ENCODE data around the gene PPARD.
A peak's percentile ranks its signal among the peaks of the same experiment; 100 is the strongest.
"Not testable (repeated sequence)": the region's sequence is repeated elsewhere in the genome, so short reads cannot be mapped to it uniquely, and the experiment has no call there.

The PPARD gene

DNA sequence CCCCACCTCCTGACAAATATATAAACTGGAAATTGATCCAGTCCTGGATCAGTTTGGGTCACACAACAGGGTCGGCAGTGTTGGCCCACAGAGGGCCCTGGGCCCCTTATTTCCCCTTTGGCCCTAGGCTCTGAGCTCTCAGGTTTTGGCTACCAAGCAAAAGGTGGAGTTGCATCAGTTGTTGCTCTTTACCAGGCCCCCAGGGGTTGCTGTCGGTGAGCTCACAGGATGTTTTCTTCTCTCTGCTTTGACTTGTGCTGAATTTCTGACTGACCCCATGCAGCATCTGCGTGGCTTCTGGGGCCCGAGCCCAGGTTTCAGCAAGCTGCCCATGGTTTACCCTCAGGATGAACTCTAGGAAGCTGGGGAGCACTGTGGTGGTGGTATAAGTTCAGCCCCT lies 44.6 kb downstream of the PPARD start:
- DNase-seq, result no peak

DNA sequence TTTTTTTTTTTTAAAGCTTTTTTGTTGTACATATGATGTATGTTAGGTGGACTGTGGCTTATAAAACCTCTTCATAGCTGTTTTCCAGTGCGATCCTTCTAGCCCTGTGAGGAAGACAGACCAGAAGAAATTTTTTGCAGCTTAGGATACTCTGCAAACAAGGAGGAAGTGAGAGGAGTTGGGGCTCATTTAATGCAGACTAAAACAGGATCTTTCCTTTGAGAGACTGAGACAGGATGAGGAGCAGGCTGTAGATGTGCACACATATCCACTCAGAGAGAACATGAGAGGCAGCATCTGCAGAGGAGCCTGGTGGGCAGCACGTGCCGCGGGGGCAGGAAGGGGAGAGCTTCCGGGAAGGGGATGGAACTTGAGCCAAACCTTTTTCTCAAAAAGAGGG lies 45.7 kb downstream of the PPARD start:
- DNase-seq, result no peak

DNA sequence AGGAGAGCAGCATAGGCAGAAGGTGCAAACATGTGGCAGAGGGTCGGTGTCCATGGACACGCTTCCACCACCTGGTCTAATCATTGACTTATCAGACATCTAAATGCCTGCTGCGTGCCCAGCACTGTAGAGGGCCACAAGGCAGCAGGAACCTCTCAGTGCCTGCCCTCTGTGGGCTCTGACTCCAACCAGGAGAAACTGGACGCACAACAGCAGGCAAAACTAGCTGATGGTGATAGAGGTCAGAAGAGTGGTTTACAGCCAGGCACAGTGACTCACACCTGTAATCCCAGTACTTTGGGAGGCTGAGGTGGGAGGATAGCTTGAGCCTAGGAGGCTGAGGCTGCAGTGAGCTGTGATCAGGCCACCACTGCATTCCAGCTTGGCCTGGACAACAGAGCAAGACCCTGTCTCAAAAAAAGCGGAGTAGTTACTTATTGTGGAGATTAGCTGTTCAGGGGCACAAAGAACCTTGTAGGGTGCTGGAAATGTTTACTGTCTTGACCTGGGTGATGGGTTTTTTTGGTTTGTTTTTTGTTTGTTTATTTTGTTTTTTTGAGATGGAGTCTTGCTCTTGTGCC lies 46.5 kb downstream of the PPARD start:
- no peak for DNase-seq

DNA sequence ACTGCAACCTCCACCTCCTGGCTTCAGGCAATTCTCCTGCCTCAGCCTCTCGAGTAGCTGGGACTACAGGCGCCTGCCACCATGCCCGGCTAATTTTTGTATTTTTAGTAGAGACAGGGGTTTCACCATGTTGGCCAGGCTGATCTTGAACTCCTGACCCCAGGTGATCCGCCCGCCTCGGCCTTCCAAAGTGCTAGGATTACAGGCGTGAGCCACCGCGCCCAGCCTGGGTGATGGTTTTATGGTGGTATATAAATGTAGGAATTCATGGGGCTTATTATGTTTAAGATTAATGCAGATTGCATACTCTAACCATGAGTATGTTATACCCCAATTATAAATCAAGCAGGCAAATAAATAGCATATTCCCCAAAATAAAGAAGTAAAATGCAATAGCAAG lies 47.0 kb downstream of the PPARD start:
- DNase-seq, result not testable (repeated sequence)

DNA sequence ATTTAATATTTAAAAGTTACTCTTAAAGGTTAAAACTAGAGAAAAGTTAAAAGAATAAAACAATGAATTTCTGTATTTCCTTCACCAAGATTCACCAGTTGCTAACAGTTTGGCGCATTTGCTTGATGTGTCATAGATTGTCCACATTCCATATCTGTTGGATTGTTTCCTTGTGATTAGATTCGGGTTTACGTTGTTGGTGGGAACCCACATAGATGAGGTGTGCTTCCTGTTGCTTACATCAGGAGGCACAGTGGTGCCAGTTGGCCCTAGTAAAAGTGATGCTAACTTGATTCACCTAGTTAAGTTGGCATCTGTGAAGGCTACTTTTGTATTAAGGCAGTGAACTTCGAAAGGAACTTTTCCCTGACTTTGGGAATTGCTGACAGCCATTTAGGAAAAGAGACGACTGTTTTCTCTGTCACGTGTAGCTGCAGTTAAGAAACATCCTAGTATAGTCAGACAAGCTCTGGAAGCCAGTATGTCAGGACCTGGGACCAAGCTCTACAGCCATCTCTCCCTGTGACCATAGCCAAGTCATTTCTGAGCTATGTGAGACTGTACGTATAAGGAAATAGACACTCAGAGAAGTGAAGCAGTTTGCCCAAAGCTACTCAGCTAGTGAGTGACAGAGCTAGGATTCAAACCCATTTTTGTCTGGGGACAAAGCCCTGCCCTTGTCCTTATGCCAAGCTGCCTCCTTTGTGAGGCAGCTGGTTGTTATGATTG lies 49.0 kb downstream of the PPARD start:
- DNase-seq, result no peak

DNA sequence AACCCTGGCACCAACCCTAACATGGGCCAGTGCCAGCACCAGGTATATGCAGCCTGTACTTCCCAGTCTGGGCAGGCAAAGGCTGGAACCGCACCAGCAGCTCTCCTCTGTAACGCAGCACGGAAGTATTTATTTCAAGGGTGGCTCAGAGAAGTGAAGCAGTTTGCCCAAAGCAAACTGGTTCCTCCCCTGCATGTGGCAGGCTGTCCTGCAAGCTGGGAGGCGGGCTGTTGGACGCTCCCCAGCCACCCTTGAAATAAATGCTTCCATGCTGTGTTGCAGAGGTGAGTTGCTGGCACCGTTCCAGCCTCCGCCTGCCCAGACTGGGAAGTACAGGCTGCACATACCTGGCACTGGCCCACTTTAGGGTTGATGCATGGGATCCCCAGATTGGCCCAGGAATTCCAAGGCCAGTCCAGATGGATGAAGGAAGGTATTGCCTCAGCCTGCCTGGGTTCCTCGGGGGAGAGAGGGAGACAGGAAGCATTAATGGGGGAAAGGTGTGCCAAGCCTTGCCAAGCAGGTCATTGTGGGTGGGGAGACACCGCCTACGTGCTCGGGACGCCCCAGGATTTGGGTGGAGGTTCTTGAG lies 49.8 kb downstream of the PPARD start:
- no peak for DNase-seq

DNA sequence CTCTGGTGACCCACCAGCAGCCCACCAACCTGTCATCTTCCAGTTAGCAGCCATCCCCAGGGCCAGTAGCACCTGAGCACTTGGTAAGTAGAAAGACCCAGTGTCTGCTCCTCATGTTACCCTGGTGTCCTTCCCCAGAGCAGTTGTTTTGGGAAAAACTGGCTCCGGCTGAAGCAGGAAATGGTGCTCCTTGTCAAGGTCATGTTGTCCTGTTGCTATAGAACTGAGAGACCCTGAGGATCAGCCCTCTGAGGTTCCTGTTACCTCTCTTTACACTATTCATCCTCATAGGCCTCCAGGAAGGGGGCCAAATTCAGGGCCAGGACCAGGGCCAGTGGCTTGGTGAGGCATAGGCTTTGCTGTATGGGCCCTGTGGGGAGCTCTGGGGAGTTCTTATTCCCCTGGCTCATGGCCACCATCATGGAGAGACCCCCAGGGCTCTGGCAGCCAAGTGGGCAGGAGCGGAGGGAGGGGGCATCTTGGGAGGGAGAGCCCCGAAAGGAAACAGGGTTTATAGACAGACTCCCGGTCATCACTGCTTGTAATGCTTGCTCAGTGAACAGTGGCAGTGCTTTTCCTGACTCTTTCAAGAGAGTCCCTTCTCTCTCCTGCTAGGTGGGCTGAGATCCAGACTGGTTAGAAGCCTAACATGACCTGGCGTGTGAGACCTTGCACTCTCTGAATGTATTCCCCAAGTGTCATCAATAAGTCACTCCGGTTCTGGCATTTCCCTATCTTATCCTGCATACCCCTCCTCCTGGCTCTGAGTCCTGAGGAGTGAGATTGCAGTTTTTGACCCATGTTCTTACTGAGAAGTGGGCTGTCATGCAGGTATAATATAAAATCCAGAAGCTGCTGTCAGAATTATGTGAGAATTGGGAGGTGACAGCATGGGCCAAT lies 50.7 kb downstream of the PPARD start:
- DNase-seq, result no peak

DNA sequence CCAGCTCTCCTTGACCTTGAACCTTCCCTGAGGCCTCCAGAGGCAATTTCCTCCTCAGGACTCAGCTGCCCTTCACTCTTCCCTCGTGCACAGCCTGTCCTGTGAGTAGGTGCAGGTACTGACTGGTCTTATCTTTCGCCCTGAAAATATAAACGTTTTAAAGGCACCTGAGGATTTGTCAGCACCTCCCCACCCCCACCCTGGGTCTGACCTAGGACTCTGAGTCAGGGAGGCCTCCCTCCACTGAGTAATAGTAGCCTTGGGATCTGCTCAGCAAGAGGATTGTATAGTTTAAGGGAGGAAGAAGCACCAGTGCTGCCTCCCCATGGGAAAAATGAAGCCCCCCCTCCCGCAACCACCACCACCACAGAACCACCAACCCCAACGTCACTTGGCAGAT lies 54.6 kb downstream of the PPARD start:
- no peak for DNase-seq

DNA sequence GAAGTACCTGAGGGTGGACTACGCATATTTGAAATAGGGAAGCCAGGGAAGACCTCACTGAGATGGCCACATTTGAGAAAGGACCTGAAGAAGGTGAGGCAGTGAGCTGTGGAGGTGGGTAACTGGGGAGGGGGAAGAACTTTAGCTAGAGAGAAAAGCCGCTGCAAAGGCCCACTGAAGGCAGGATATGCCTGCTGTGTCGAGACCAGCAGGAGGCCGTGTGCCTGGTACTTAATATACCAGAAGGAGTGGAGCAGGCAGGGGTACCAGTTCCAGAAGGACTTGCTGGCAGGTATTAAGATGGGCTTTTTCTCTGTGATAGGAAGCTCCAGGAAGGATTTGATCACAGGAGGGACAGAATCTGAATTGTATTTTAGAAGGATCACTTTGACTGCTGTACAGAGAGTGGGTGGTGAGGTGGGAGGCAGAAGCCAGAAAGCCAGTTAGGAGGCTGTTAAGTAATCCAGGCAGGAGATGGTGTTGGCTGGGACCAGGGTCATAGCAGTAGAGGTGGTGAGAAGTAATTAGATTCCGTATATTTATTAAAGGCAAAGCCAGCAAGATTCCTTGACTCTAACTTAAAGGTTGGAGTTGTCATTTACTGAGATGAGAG lies 55.6 kb downstream of the PPARD start:
- no peak for DNase-seq

DNA sequence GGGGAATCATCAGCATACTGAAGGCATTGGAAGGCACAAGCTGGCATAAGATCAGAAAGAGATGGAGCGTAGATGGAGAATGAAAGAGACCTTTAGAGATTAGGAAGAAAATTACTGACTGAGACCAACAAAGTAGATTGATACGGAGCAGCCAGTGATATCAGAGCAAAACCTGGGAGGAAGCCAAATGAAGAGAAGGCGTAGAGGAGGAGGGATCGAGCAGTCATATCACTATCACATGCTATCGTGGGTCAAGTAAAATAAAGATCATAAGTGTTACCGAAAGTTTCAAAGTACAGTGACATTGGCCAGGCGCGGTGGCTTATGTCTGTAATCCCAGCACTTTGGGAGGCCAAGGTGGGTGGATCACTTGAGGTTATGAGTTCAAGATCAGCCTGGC lies 56.2 kb downstream of the PPARD start:
- no peak for DNase-seq

DNA sequence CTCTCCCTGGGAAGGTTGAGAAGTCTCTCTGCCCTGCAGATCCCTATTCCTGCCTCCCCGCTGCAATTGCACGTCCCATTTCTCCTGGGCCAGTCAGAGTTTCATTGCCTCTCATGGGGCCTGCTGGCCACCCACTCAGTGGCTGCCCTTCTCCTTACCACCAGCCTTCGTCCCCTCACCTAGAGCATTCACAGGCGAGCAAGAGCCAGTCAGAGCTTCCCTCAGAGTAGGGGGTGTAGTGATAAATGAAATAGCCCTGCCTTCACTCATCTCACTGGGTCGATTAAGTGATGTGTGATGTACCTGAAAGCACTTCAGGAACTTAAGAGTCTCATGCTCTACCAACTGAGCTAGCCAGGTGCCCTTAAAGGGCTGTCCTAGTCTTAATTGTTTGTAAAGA lies 57.8 kb downstream of the PPARD start:
- DNase-seq, result no peak

DNA sequence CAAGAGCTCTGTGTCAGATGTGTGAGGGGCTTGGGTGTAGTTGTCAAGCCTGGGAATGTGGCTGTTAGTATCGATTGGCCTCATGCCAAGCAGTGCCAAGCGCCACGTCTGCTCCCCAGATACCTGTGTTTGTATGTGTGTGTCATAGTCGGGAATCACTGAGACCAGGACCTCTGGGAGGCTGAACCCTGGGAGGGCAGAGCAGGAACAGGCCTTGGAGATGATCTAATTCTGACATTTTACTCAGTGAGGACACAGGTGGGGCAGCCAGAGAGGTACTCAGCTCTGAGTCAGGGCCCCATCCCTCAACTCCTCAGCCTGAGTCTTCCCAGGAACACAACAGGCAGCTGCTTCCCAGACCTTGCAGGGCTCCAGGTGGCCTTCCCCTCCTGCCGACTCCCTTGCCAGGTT lies 58.5 kb downstream of the PPARD start:
- DNase-seq, result no peak

DNA sequence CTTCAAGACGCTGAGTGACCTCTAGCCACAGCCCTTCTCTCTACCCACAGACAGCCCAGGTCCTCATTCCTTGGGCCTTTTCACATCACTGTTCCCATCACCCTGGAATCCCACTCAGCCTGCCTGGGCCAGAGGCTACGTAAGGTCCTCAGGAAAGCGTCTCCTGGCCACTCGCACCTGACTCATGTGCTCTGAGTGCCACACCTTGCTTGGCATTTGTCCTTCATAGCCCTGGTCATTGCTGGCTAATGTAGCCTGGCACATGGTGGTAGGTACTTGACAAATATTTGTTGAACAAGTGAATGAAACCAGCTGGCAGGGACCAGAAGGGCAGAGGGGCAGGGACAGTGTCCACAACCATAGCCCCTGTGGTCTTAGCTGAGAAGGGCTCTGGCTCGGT lies 59.2 kb downstream of the PPARD start:
- DNase-seq, result no peak

DNA sequence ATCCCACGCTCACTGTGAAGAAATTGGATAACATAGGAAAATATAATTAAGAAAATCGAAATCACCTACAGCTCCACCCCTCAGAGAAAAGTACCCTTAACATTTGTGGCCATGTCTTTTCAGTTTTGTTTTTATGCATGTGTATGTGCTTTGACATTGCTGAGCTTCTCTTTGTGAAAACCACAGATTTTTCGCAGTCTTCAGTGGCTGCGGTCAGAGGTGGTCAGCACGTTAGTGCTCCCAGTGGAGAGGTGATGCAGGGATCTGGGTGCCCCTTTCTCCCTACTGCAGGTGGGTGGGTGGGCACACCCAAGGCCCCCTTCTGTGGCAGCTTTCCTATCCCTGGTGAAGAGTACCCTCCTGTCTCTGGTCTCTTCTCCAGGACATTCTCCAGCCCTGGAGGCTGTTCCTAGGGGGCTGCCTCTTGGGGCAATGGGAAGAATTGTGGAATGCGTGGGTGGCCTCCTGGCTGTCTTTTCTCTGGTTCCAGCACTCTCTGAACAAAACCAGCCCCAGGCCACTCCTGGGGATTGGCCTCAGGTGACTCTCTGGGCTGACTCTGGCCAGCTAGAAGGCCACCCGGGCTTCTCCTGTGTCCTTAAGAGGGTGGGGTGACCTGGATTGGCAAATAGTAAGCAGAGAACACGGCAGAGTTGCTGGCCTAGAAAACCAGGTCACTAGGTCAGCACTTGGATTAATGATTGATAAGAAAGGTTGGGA lies 59.9 kb downstream of the PPARD start:
- DNase-seq, result no peak

DNA sequence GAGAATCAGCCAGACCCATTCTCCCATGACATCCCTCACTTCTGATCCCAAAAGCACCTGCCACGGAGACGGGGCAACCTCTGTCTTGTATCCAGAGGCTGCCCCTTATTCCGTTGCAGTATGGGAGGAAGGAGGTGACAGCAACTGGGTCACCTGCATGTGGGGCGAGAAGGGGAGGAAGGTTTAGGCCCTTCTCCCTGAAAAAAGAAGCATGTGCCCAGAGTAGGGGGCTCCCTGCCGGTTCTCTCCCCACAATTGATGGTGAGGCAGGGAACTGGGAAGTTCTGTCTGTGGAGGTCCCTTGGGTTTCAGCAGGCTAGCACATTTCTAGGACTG lies 60.5 kb downstream of the PPARD start:
- DNase-seq, result no peak

DNA sequence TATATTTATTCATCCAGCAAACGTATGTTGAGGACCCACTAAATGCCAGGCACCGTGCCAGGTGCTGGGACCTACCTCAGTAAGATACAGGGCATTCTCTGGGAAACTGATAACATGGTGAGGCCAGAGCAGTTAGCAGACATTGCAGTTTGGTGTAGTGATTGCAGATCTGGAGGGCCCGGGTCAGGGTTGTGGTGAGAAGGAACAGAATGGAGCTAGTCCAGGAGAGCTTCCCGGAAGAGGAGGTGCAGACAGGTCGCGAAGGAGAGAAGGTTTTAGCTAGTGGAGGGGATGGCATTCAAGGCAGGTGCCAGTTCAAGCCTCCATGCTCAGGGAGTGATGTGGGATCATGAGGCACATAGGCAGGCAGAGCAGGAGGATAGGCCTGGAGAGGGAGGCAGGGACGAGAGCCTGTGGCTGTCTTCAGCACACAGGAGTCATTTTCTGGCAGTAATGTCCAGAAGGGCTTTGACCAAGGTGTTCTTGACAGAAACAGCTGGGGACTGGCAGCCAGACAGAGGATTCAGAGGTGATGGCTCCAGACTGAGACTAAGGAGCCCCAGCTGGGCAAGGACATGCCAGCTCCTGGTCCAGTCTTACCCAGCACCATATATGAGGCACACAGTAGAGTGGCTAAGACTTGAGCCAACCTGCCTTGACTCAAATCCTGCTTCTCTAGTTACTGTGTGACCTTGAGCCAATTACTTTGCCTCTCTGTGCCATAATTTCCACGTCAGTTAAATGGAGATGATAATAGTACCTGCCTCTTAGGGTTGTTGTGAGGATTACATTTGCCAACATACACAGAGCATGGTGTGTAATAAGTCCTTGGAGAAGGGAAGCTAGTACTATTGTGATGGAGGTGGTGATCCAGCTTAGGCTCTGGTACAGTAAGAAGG lies 61.4 kb downstream of the PPARD start:
- no peak for DNase-seq

DNA sequence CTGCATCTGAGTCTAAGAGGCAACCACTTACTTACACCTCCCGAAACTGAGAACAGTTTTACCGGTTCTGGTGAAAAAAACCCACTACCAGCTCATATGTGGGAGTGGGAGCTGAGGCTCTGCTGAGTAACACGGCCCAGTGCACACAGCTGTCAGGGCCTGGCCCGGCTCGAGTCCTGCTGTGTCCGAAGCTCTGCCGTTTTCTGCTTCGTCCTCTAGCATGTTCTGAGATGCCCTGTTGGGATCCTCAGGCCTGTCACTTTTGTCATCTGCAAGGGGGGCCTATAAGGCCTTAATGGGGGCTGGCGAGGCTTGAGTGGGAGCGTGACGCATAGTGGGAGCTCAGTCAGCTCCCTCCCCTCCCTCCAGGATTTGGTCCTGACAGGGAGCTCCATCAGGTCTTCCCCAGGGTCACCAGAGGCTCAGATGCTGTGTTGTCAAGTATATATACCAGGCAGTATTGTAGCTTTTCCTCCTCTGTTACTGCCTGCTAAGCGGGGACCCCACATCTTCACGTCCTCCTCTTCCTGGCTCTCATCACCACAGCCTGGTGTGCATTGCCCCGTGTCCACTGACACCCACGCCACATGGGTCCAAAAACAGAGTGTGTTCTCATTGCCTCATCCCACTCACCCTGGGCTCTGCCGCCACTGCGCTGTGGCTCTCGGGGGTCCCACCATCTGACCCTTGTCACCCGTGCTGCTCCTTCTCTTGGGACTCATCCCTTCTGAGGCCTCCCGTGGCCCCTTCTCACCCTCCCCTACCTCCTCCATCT lies 64.5 kb downstream of the PPARD start:
- DNase-seq, result no peak

DNA sequence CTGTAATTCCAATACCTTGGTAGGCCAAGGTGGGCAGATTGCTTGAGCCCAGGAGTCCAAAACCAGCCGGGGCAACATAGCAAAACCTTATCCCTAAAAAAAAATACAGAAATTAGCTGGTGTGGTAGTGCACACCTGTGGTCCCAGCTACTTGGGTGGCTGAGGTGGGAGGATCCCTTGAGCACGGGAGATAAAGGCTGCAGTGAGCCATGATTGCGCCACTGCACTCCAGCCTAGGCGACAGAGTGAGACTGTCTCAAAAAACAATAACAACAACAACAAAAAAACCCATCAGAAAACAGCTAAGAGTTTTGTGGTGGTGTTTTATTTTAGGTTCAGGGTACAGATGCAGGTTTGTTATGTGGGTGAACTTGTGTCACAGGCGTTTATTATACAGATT lies 66.9 kb downstream of the PPARD start:
- no peak for DNase-seq

DNA sequence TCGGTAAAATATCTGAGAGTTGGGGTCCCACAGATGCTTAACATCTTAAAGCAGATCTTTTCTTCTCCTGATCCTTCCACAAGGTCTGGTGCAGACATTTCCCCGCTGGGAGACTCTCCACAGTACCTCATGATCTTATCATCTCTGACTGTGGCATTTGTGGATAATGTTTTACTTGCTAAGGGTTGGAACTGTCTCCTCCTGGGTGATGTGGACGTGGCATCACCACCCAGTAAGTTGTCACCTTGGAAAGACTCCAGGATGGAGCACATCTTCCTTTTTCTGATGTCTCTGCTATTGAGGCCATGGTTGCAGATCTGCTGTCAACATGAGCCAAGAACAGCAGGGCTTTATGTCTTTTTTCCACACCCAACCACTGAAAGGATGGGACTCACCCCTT lies 67.8 kb downstream of the PPARD start:
- DNase-seq, result no peak

DNA sequence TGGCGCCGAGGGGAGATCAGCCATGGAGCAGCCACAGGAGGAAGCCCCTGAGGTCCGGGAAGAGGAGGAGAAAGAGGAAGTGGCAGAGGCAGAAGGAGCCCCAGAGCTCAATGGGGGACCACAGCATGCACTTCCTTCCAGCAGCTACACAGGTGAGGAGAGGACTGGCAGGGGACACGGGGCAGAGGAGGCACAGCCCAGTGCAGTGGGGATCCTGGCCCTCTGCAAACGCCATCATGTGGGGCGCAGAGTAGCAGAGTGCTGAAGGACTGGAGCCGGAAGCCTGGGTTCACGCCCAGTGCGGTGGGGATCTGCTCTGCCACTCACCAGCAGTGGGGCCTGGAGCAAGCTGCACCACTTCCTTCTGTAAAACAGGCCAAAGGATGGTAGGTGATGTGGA lies 68.7 kb downstream of the PPARD start:
- DNase-seq, result peak; percentile 15

DNA sequence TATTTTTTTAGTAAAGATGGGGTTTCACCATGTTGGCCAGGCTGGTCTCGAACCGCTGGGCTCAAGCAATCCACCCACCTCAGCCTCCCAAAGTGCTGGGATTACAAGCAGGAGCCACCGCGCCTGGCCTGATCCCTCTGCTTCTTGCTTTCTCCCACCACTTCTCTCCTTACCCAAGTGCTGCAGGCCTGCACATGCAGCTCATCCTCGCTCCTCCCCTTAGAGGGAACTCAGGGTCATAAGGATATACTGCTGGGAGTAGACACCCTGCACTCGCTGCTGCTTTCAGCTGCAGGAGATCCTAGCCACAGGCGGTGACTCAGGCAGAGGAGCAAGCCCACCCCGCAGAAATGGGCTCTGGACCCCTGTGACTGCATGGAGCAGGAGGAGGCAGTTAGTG lies 69.7 kb downstream of the PPARD start:
- DNase-seq, result no peak

Measured in stimulated activated CD4-positive, alpha-beta T cell treated with anti-CD3 and anti-CD28 coated beads, Interleukin-15, amount 100 ng/mL, for 24 hours (primary cell).